Activated CD4-positive, alpha-beta T cell treated with anti-CD3 and anti-CD28 coated beads, Interleukin-2, amount 50 U/mL, for 16 hours (primary cell): ENCODE data around the gene DHPS.
"Not testable (repeated sequence)": the region's sequence is repeated elsewhere in the genome, so short reads cannot be mapped to it uniquely, and the experiment has no call there.

Source experiments
- DNase-seq: peaks from one replicate; pipeline ENCODE4 v3.0.0-alpha.2; 2020

Gene DHPS

GRCh38 chr19:12705169-12705568, 23.5 kb upstream of the DHPS start:
- no peak for DNase-seq

GRCh38 chr19:12703046-12703445, 21.4 kb upstream of the DHPS start:
- DNase-seq = peak; percentile 45

- DNase-seq = no peak
Observed at GRCh38 chr19:12701596-12702282, 20.1 kb upstream of the DHPS start.

- DNase-seq = no peak
Observed at GRCh38 chr19:12698138-12698537, 16.5 kb upstream of the DHPS start.

GRCh38 chr19:12697425-12697824, 15.7 kb upstream of the DHPS start:
- DNase-seq = not testable (repeated sequence)

GRCh38 chr19:12696366-12697335, 15.0 kb upstream of the DHPS start, which contains the start of gene FBXW9:
Gene FBXW9, minus strand, starts transcription at chr19:12696631. Its CDS starts 50 bp downstream, at chr19:12696581.
- peak; percentile 95 for DNase-seq

GRCh38 chr19:12695997-12696365, 14.3 kb upstream of the DHPS start:
- DNase-seq = peak; percentile 17

GRCh38 chr19:12695514-12695913, 13.8 kb upstream of the DHPS start:
- DNase-seq = no peak

- DNase-seq = peak; percentile 27
Observed at GRCh38 chr19:12695096-12695495, 13.4 kb upstream of the DHPS start.

GRCh38 chr19:12694641-12695040, 13.0 kb upstream of the DHPS start:
- DNase-seq = no peak

- no peak for DNase-seq
Observed at GRCh38 chr19:12692960-12693359, 11.3 kb upstream of the DHPS start.

- DNase-seq = no peak
Observed at GRCh38 chr19:12689581-12690216, 8.0 kb upstream of the DHPS start.

GRCh38 chr19:12689012-12689411, 7.3 kb upstream of the DHPS start:
- DNase-seq = no peak

- DNase-seq = no peak
Observed at GRCh38 chr19:12687496-12688196, 6.0 kb upstream of the DHPS start, which contains the start of gene GNG14. Gene GNG14, plus strand, starts transcription at chr19:12687998. Its CDS starts 51 bp downstream, at chr19:12688049.

- DNase-seq = no peak
Observed at GRCh38 chr19:12685831-12686230, 4.2 kb upstream of the DHPS start.

GRCh38 chr19:12680034-12680433, 1.6 kb downstream of the DHPS start:
- DNase-seq = no peak

- DNase-seq = not testable (repeated sequence)
Observed at GRCh38 chr19:12678039-12678438, 3.6 kb downstream of the DHPS start.

- DNase-seq = no peak
Observed at GRCh38 chr19:12676928-12677327, 4.8 kb downstream of the DHPS start.

GRCh38 chr19:12676384-12676792, 5.3 kb downstream of the DHPS start:
- peak; percentile 89 for DNase-seq

GRCh38 chr19:12675940-12676339, 5.7 kb downstream of the DHPS start:
- no peak for DNase-seq

GRCh38 chr19:12675399-12675798, 6.3 kb downstream of the DHPS start:
- no peak for DNase-seq

- DNase-seq = no peak
Observed at GRCh38 chr19:12672744-12673143, 8.9 kb downstream of the DHPS start.
